Transverse colon (tissue), 4 donors: ENCODE data around the gene PIGB. TPM values are rescaled to one million over a fixed set of nuclear protein-coding genes. Genes with fewer than 3 reads are reported as not detected.

Source experiments
- DNase-seq: peaks from one replicate; pipeline ENCODE4 v3.0.0-alpha.2; 2019
- H3K27ac ChIP-seq, 4 donors: fragments of 200-600 bp; sonication (generic); 2 replicates each; pipeline ENCODE4 v1.5.1; 2016 to 2018; ENCODE audit warnings: inconsistent platforms in 4 of 4
- H3K27me3 ChIP-seq: fragments of 200-600 bp; sonication (generic); 2 replicates; pipeline ENCODE4 v1.5.1; 2017; ENCODE audit warnings: inconsistent platforms
- H3K36me3 ChIP-seq, 4 donors: fragments of 200-600 bp; sonication (generic); 2 replicates each; pipeline ENCODE4 v1.5.1; 2017 to 2019; ENCODE audit warnings: inconsistent platforms in 4 of 4
- H3K4me1 ChIP-seq, 4 donors: fragments of 200-600 bp; sonication (generic); 2 replicates each; pipeline ENCODE4 v1.5.1; 2017 to 2020; ENCODE audit warnings: inconsistent platforms in 4 of 4
- H3K4me3 ChIP-seq, 4 donors: fragments of 200-600 bp; sonication (generic); 1 replicate in 1 of 4; 2 replicates in 3 of 4; pipeline versions ENCODE4 v1.5.1 to v1.6.1; 2017 to 2019; ENCODE audit warnings: inconsistent platforms in 4 of 4
- H3K9me3 ChIP-seq, 2 donors: fragments of 200-600 bp; sonication (generic); 2 replicates each; pipeline ENCODE4 v1.5.1; 2017 to 2019; ENCODE audit warnings: inconsistent platforms in 2 of 2
- CTCF ChIP-seq, 5 experiments: fragments of 200-600 bp in 3 of 5; fragments of 450-650 bp in 2 of 5; sonication (generic) in 3 of 5; IDR thresholded peaks; 1 replicate in 2 of 5; 2 replicates in 3 of 5; pipeline ENCODE4 v1.5.1; 2016 to 2017; ENCODE audit warnings: antibody characterized with exemption in 5 of 5, inconsistent platforms in 3 of 5, mild to moderate bottlenecking in 2 of 5, moderate library complexity in 1 of 5
- EP300 ChIP-seq: sonication (generic); formaldehyde crosslinking; IDR thresholded peaks from one replicate; pipeline ENCODE4 v1.6.1; 2017; ENCODE audit warnings: antibody characterized with exemption, low read depth
- POLR2A ChIP-seq: fragments of 450-650 bp; IDR thresholded peaks from one replicate; pipeline ENCODE4 v1.6.1; 2016; ENCODE audit warnings: antibody characterized with exemption, mild to moderate bottlenecking, moderate library complexity
- POLR2AphosphoS5 ChIP-seq, 3 donors: sonication (generic); formaldehyde crosslinking; IDR thresholded peaks; one replicate each; pipeline ENCODE4 v1.6.1; 2016; ENCODE audit warnings: antibody characterized with exemption in 3 of 3
- WGBS, 2 donors: methylation state at CpG; one replicate each; pipeline ENCODE4 v1.1.5; 2018; ENCODE audit warnings: low coverage in 1 of 2; 5-methylcytosine and 5-hydroxymethylcytosine counted together
- in situ Hi-C, 4 donors: fragments of 200-750 bp; cut with MboI; loops; one replicate each; pipeline versions ENCODE4 v1.15.0 to v1.15.1; 2017; ENCODE audit warnings: low sequenced_read_pairs in 3 of 4, low pct_ligation_motif_present in 1 of 4, low pct_unique_long_range_greater_than_20kb in 1 of 4
- intact Hi-C: fragments of 100-400 bp; cut with DNase I; formaldehyde crosslinking; loops from one replicate; pipeline ENCODE4 v1.15.1; 2023; ENCODE audit warnings: low total_unique reads
- total RNA-seq, 4 donors: library from RNA; depleted of rRNA; stranded (reverse); fragments of >200 nt; gene quantifications; one replicate each; pipeline ENCODE4 v1.1.0, GENCODE V29; 2016

Gene PIGB
- total RNA-seq, 4 donors from 2014 or later, result 0.60 to 15.3 (median 14.5) TPM

- no peaks in the 10 kb centered on the region for H3K4me1 ChIP-seq
- H3K9me3 ChIP-seq, result no peaks in the 10 kb centered on the region
- TF ChIP-seq CTCF (IDR thresholded peaks at IDR 0.05), result no peak
- TF ChIP-seq POLR2AphosphoS5 (IDR thresholded peaks at IDR 0.05), result no peak
- no peak for TF ChIP-seq EP300
- no peak for TF ChIP-seq POLR2A
- intact Hi-C loops (no loop called here), in situ Hi-C loops (no loop called here)
- no peak overlapping the region for H3K4me3 ChIP-seq
- peaks cover 0 to 36% (median 9%) of the 10 kb centered on the region in 4 donors for H3K36me3 ChIP-seq
- 89 to 94% methylated on average over 4 to 10 of the region's 10 CpGs for WGBS, 2 donors
- H3K27ac ChIP-seq, result no peak overlapping the region
- no peak for DNase-seq
- no peaks in the 10 kb centered on the region for H3K27me3 ChIP-seq
Observed at GRCh38 chr15:55361048-55361447, 42.0 kb downstream of the PIGB start.

- 96% methylated on average over 2 of the region's 2 CpGs; no CpG with 5 or more reads in 1 of the 2 donors for WGBS, 2 donors
Observed at GRCh38 chr15:55362641-55363040, 43.6 kb downstream of the PIGB start.

GRCh38 chr15:55366981-55367380 is 48.0 kb downstream of the PIGB start:
- WGBS, 2 donors, result 67 to 86% methylated on average over 1 of the region's 1 CpG
- peaks cover 0 to 29% (median 9%) of the 10 kb centered on the region in 4 donors for H3K36me3 ChIP-seq
- TF ChIP-seq POLR2AphosphoS5 (IDR thresholded peaks at IDR 0.05) (no peak), EP300 (no peak), CTCF (IDR thresholded peaks at IDR 0.05) (no peak), POLR2A (no peak)
- H3K4me1 ChIP-seq, result no peaks in the 10 kb centered on the region
- no peak for DNase-seq
- intact Hi-C loops, result no loop called here
- no peak overlapping the region for H3K4me3 ChIP-seq
- no peaks in the 10 kb centered on the region for H3K9me3 ChIP-seq
- in situ Hi-C loops, result no loop called here
- no peak overlapping the region for H3K27ac ChIP-seq
- H3K27me3 ChIP-seq, result no peaks in the 10 kb centered on the region

More at GRCh38 chr15:55362641-55363040, 43.6 kb downstream of the PIGB start:
- H3K27ac ChIP-seq, result no peak overlapping the region
- intact Hi-C loops (no loop called here), in situ Hi-C loops (no loop called here)
- peaks cover 0 to 36% (median 9%) of the 10 kb centered on the region in 4 donors for H3K36me3 ChIP-seq
- TF ChIP-seq EP300 (no peak), CTCF (IDR thresholded peaks at IDR 0.05) (no peak)
- no peaks in the 10 kb centered on the region for H3K27me3 ChIP-seq
- no peak for DNase-seq
- no peaks in the 10 kb centered on the region for H3K4me1 ChIP-seq
- no peaks in the 10 kb centered on the region for H3K9me3 ChIP-seq
- H3K4me3 ChIP-seq, result no peak overlapping the region

GRCh38 chr15:55372701-55373440 is 53.8 kb downstream of the PIGB start:
- H3K4me1 ChIP-seq, result peaks cover 0 to 14% (median 2%) of the 10 kb centered on the region in 4 donors
- 36 to 46% methylated on average over 3 of the region's 3 CpGs for WGBS, 2 donors
- in situ Hi-C loops, result no loop called here
- no peaks in the 10 kb centered on the region for H3K27me3 ChIP-seq
- H3K36me3 ChIP-seq, result peaks cover 0 to 33% (median 16%) of the 10 kb centered on the region in 4 donors
- intact Hi-C loops, result no loop called here
- H3K4me3 ChIP-seq, result no peak overlapping the region
- H3K27ac ChIP-seq, result peak overlapping the region in 1 of 4 donors; percentile 28
- no peak for DNase-seq
- H3K9me3 ChIP-seq, result no peaks in the 10 kb centered on the region
- TF ChIP-seq EP300 (no peak), CTCF (IDR thresholded peaks at IDR 0.05) (no peak), POLR2AphosphoS5 (IDR thresholded peaks at IDR 0.05) (no peak), POLR2A (no peak)
